Activated CD8-positive, alpha-beta memory T cell treated with anti-CD3 and anti-CD28 coated beads for 36 hours (primary cell): ENCODE measurements around the gene MMP2. TPM values are rescaled to one million over a fixed set of nuclear protein-coding genes. Genes with fewer than 3 reads are reported as not detected.

ENCODE experiments used
- CTCF ChIA-PET: fragments of 350-600 bp; sonication (Branson Sonifier 250); formaldehyde crosslinking; loops from one replicate; lab custom pipeline; 2021; ENCODE audit warnings: antibody characterized with exemption; lab: Charles Lee
- POLR2A ChIA-PET: fragments of 350-600 bp; sonication (Branson Sonifier 250); formaldehyde crosslinking; loops from one replicate; lab custom pipeline; 2021; ENCODE audit warnings: antibody characterized with exemption; lab: Charles Lee
- total RNA-seq, 2 experiments: library from RNA; stranded (reverse); gene quantifications; one replicate each; pipeline ENCODE4 v1.2.3, GENCODE V29; 2021

The MMP2 gene
- total RNA-seq, 2 experiments from 2014 or later = not detected

GRCh38 chr16:55489119-55489955 is 10.3 kb downstream of the MMP2 start:
- ChIA-PET CTCF (no interaction called here), POLR2A (no interaction called here)

GRCh38 chr16:55489956-55490265 is 10.9 kb downstream of the MMP2 start:
- ChIA-PET CTCF (no interaction called here), POLR2A (no interaction called here)

GRCh38 chr16:55490301-55490700 is 11.3 kb downstream of the MMP2 start:
- ChIA-PET CTCF (no interaction called here), POLR2A (no interaction called here)

GRCh38 chr16:55491691-55492090 is 12.7 kb downstream of the MMP2 start:
- CTCF ChIA-PET = no interaction called here
- POLR2A ChIA-PET = no interaction called here

GRCh38 chr16:55492756-55493380 is 13.9 kb downstream of the MMP2 start:
- POLR2A ChIA-PET = no interaction called here
- CTCF ChIA-PET = no interaction called here

- ChIA-PET POLR2A (no interaction called here), CTCF (no interaction called here)
Observed at GRCh38 chr16:55494994-55495421, 16.0 kb downstream of the MMP2 start.

- ChIA-PET POLR2A (no interaction called here), CTCF (no interaction called here)
Observed at GRCh38 chr16:55495616-55496289, 16.8 kb downstream of the MMP2 start.

- CTCF ChIA-PET = no interaction called here
- POLR2A ChIA-PET = no interaction called here
Observed at GRCh38 chr16:55496509-55497145, 17.6 kb downstream of the MMP2 start.

- POLR2A ChIA-PET = no interaction called here
- CTCF ChIA-PET = no interaction called here
Observed at GRCh38 chr16:55497558-55497957, 18.6 kb downstream of the MMP2 start.

GRCh38 chr16:55498101-55498500 is 19.1 kb downstream of the MMP2 start:
- POLR2A ChIA-PET = no interaction called here
- CTCF ChIA-PET = no interaction called here

- ChIA-PET POLR2A (no interaction called here), CTCF (no interaction called here)
Observed at GRCh38 chr16:55499281-55499680, 20.3 kb downstream of the MMP2 start.

GRCh38 chr16:55499951-55500529 is 21.0 kb downstream of the MMP2 start:
- POLR2A ChIA-PET = no interaction called here

GRCh38 chr16:55500530-55501011 is 21.6 kb downstream of the MMP2 start:
- ChIA-PET POLR2A (no interaction called here), CTCF (interaction anchor here (0.7 to 1.6 kb wide), 2 partner anchors 13 to 36 kb away, joined by 3 to 7 read pairs; no protein-coding TSS in a partner anchor)

More at GRCh38 chr16:55499951-55500529, 21.0 kb downstream of the MMP2 start:
- CTCF ChIA-PET = interaction anchor here (0.7 to 1.6 kb wide), 2 partner anchors 13 to 35 kb away, joined by 3 to 7 read pairs; no protein-coding TSS in a partner anchor

GRCh38 chr16:55501549-55502322 is 22.7 kb downstream of the MMP2 start:
- ChIA-PET CTCF (interaction anchor here (1.6 kb wide), 1 partner anchor 37 kb away, joined by 3 read pairs; no protein-coding TSS in a partner anchor), POLR2A (no interaction called here)

- POLR2A ChIA-PET = no interaction called here
- CTCF ChIA-PET = no interaction called here
Observed at GRCh38 chr16:55502801-55503366, 23.9 kb downstream of the MMP2 start.

GRCh38 chr16:55503726-55504550 is 24.9 kb downstream of the MMP2 start:
- ChIA-PET POLR2A (no interaction called here), CTCF (no interaction called here)

- POLR2A ChIA-PET = no interaction called here
Observed at GRCh38 chr16:55505333-55506015, 26.5 kb downstream of the MMP2 start.

More at GRCh38 chr16:55505333-55506015, 26.5 kb downstream of the MMP2 start:
- CTCF ChIA-PET = no interaction called here
